CD14-positive monocyte (primary cell): Measurements from ENCODE around the gene PRKN. TPM values are rescaled to one million over a fixed set of nuclear protein-coding genes. Genes with fewer than 3 reads are reported as not detected.

Experiments
- DNase-seq, 3 donors: peaks; one replicate each; pipeline ENCODE4 v3.0.0-alpha.2; 2011 to 2022
- H2AFZ ChIP-seq: 2 replicates; pipeline ENCODE4 v1.6.0; 2012; ENCODE audit warnings: mild to moderate bottlenecking, low read depth, low read length, inconsistent platforms; ENCODE audit not compliant: insufficient read depth, poor library complexity, severe bottlenecking
- H3K27ac ChIP-seq, 2 donors: 1 replicate in 1 of 2; 2 replicates in 1 of 2; pipeline ENCODE4 v1.5.1; 2012 to 2013; ENCODE audit warnings: low read length in 2 of 2, control low read depth in 1 of 2, inconsistent platforms in 1 of 2, low read depth in 1 of 2, mild to moderate bottlenecking in 1 of 2
- H3K27me3 ChIP-seq, 2 donors: one replicate each; pipeline versions ENCODE4 v1.6.0 to v1.6.1; 2011 to 2013; ENCODE audit warnings: low read length in 2 of 2; ENCODE audit not compliant: control insufficient read depth in 2 of 2, insufficient read depth in 2 of 2
- H3K36me3 ChIP-seq, 2 donors: replicated peaks in 1 of 2; 1 replicate in 1 of 2; 2 replicates in 1 of 2; pipeline versions ENCODE4 v1.5.1 to v1.6.1; 2012 to 2013; ENCODE audit warnings: low read length in 2 of 2, control low read depth in 1 of 2, inconsistent platforms in 1 of 2, mild to moderate bottlenecking in 1 of 2; ENCODE audit not compliant: insufficient read depth in 2 of 2, control insufficient read depth in 1 of 2
- H3K4me1 ChIP-seq, 2 donors: 1 replicate in 1 of 2; 2 replicates in 1 of 2; pipeline versions ENCODE4 v1.5.1 to v1.6.1; 2012 to 2013; ENCODE audit warnings: low read length in 2 of 2, control low read depth in 1 of 2, inconsistent platforms in 1 of 2, mild to moderate bottlenecking in 1 of 2, moderate library complexity in 1 of 2; ENCODE audit not compliant: insufficient read depth in 2 of 2, control insufficient read depth in 1 of 2
- H3K4me2 ChIP-seq: replicated peaks from 2 replicates; pipeline ENCODE3; 2012; ENCODE audit warnings: low read length, moderate library complexity, mild to moderate bottlenecking; ENCODE audit not compliant: poor library complexity, severe bottlenecking; ENCODE audit errors: extremely low read depth
- H3K4me3 ChIP-seq, 3 experiments: fragments of 200-600 bp in 1 of 3; sonication (generic) in 1 of 3; replicated peaks in 1 of 3; 1 replicate in 2 of 3; 2 replicates in 1 of 3; pipeline ENCODE4 v1.5.1; 2011 to 2013; ENCODE audit warnings: low read length in 3 of 3, mild to moderate bottlenecking in 3 of 3, control low read depth in 2 of 3, low read depth in 2 of 3, inconsistent platforms in 1 of 3, moderate library complexity in 1 of 3
- H3K79me2 ChIP-seq: 2 replicates; pipeline ENCODE4 v1.6.0; 2012; ENCODE audit warnings: mild to moderate bottlenecking, control low read depth, inconsistent platforms, low read length, moderate library complexity; ENCODE audit not compliant: insufficient read depth
- H3K9ac ChIP-seq: 2 replicates; pipeline ENCODE4 v1.6.0; 2017; ENCODE audit warnings: low read length, mild to moderate bottlenecking; ENCODE audit not compliant: insufficient read depth, poor library complexity, severe bottlenecking
- H3K9me3 ChIP-seq, 2 donors: replicated peaks in 1 of 2; 1 replicate in 1 of 2; 2 replicates in 1 of 2; pipeline versions ENCODE4 v1.5.1 to v1.6.1; 2012 to 2013; ENCODE audit warnings: low read length in 2 of 2, control low read depth in 1 of 2; ENCODE audit not compliant: control insufficient read depth in 1 of 2, insufficient read depth in 1 of 2
- H4K20me1 ChIP-seq: 2 replicates; pipeline ENCODE4 v1.6.0; 2012; ENCODE audit warnings: mild to moderate bottlenecking, low read length, control low read depth, moderate library complexity; ENCODE audit not compliant: insufficient read depth
- H3K27ac Mint-ChIP-seq, 7 donors: one replicate each; pipeline ENCODE4 v1.8.0; 2020; ENCODE audit warnings: mild to moderate bottlenecking in 7 of 7, mixed read lengths in 7 of 7, moderate library complexity in 6 of 7, inconsistent platforms in 2 of 7
- H3K27me3 Mint-ChIP-seq, 3 donors: one replicate each; pipeline ENCODE4 v1.8.0; 2021 to 2022; ENCODE audit warnings: low read depth in 3 of 3, mild to moderate bottlenecking in 3 of 3, mixed read lengths in 3 of 3, moderate library complexity in 3 of 3, inconsistent platforms in 1 of 3
- H3K36me3 Mint-ChIP-seq, 2 donors: one replicate each; pipeline ENCODE4 v1.8.0; 2020; ENCODE audit warnings: mixed read lengths in 2 of 2, inconsistent platforms in 1 of 2, mild to moderate bottlenecking in 1 of 2
- H3K4me1 Mint-ChIP-seq: one replicate; pipeline ENCODE4 v1.8.0; 2020; ENCODE audit warnings: mild to moderate bottlenecking, mixed read lengths
- H3K4me3 Mint-ChIP-seq, 2 donors: one replicate each; pipeline ENCODE4 v1.8.0; 2020; ENCODE audit warnings: mild to moderate bottlenecking in 2 of 2, mixed read lengths in 2 of 2, moderate library complexity in 1 of 2
- H3K9me3 Mint-ChIP-seq, 7 donors: one replicate each; pipeline ENCODE4 v1.8.0; 2020 to 2022; ENCODE audit warnings: mixed read lengths in 7 of 7, mild to moderate bottlenecking in 6 of 7, moderate library complexity in 6 of 7, inconsistent platforms in 2 of 7
- CTCF ChIP-seq: fragments of 200-600 bp; IDR thresholded peaks from one replicate; pipeline ENCODE4 v1.8.0; 2022; ENCODE audit warnings: antibody characterized with exemption, mild to moderate bottlenecking
- WGBS: methylation state at CpG from one replicate; pipeline ENCODE4 v1.1.5; 2013; ENCODE audit warnings: missing lambda C conversion rate; ENCODE audit not compliant: insufficient coverage; 5-methylcytosine and 5-hydroxymethylcytosine counted together
- intact Hi-C, 2 donors: fragments of 100-400 bp; cut with micrococcal nuclease; formaldehyde crosslinking; loops; one replicate each; pipeline versions ENCODE4 v1.15.0 to v1.15.1; 2023
- polyA plus RNA-seq, 3 donors: library from polyadenylated mRNA; depleted of rRNA in 1 of 3; unstranded in 2 of 3; stranded (reverse) in 1 of 3; fragments of 300-500 nt in 2 of 3; fragments of >200 nt in 1 of 3; fragmentation: Illumina TruSeq in 2 of 3; gene quantifications; 1 replicate in 2 of 3; 2 replicates in 1 of 3; pipeline ENCODE4 v1.2.3, GENCODE V29; 2012 to 2021

PRKN gene
- polyA plus RNA-seq, 3 donors = 0.19 to 0.21 TPM; not detected in 1

GRCh38 chr6:161351858-161352257 lies 1375.7 kb downstream of the PRKN start:
- peaks cover 0 to 5% (median 2%) of the 10 kb centered on the region in 3 donors for H3K27me3 Mint-ChIP-seq
- Histone ChIP-seq H3K4me2 (no peak overlapping the region), H3K27ac (no peak overlapping the region), H3K27me3 (no peaks in the 10 kb centered on the region), H4K20me1 (no peaks in the 10 kb centered on the region), H2AFZ (no peak overlapping the region), H3K4me3 (no peak overlapping the region), H3K4me1 (peaks cover 21 to 27% of the 10 kb centered on the region in 2 donors), H3K9ac (no peak overlapping the region), H3K9me3 (no peaks in the 10 kb centered on the region), H3K36me3 (no peaks in the 10 kb centered on the region), H3K79me2 (no peaks in the 10 kb centered on the region)
- no peak overlapping the region for H3K4me3 Mint-ChIP-seq
- no peak for TF ChIP-seq CTCF
- DNase-seq = peak in 2 of 3 donors; percentile 45 to 69
- peaks cover 0 to 4% of the 10 kb centered on the region in 2 donors for H3K36me3 Mint-ChIP-seq
- peak overlapping the region in 3 of 7 donors; percentile 25 to 77 (median 53) for H3K27ac Mint-ChIP-seq
- no CpG with 5 or more reads among the region's 5 CpGs for WGBS
- peaks cover 0 to 5% (median 0%) of the 10 kb centered on the region in 7 donors for H3K9me3 Mint-ChIP-seq
- peaks cover 27% of the 10 kb centered on the region for H3K4me1 Mint-ChIP-seq
- intact Hi-C loops = no loop called here

- H3K27me3 Mint-ChIP-seq = peaks cover 2 to 3% (median 2%) of the 10 kb centered on the region in 3 donors
- no peak overlapping the region for H3K4me3 Mint-ChIP-seq
- Histone ChIP-seq H3K4me1 (peaks cover 1 to 8% of the 10 kb centered on the region in 2 donors), H3K9me3 (no peaks in the 10 kb centered on the region), H3K4me3 (no peak overlapping the region), H2AFZ (no peak overlapping the region), H3K9ac (no peak overlapping the region), H3K27ac (no peak overlapping the region), H3K27me3 (no peaks in the 10 kb centered on the region), H3K36me3 (no peaks in the 10 kb centered on the region), H3K79me2 (no peaks in the 10 kb centered on the region), H3K4me2 (no peak overlapping the region), H4K20me1 (no peaks in the 10 kb centered on the region)
- intact Hi-C loops = loop anchor here in 1 of 2 donors (10.0 kb wide), 1 partner anchor 65 kb away; no protein-coding TSS in a partner anchor
- DNase-seq = no peak
- H3K9me3 Mint-ChIP-seq = peaks cover 0 to 4% (median 0%) of the 10 kb centered on the region in 7 donors
- WGBS = 97% methylated on average over 16 of the region's 19 CpGs
- peaks cover 7% of the 10 kb centered on the region for H3K4me1 Mint-ChIP-seq
- TF ChIP-seq CTCF = no peak
- peak overlapping the region in 1 of 7 donors; percentile 23 for H3K27ac Mint-ChIP-seq
- peaks cover 0 to under 1% of the 10 kb centered on the region in 2 donors for H3K36me3 Mint-ChIP-seq
These were observed 1377.7 kb downstream of the PRKN start for GRCh38 chr6:161349886-161350285.
